Pancreas (tissue), 10 donors: ENCODE results near the gene P2RY2. TPM values are rescaled to one million over a fixed set of nuclear protein-coding genes. Genes with fewer than 3 reads are reported as not detected.

Experiments
- ATAC-seq, 4 donors: fragments of 200-7000 bp; cut with Tn5 transposase; one replicate each; pipeline versions ENCODE4 v1.8.0 to v1.9.1; 2020; ENCODE audit warnings: mild to moderate bottlenecking in 4 of 4, moderate library complexity in 4 of 4
- DNase-seq, 6 donors: peaks; one replicate each; pipeline ENCODE4 v3.0.0-alpha.2; 2020
- FAIRE-seq: peaks from 2 replicates; lab custom pipeline; 2012; peaks lifted over from hg19 to GRCh38; lab: Jason Lieb, UNC
- H3K27ac ChIP-seq, 4 donors: fragments of 200-600 bp; sonication (generic); 1 replicate in 3 of 4; 2 replicates in 1 of 4; pipeline versions ENCODE4 v1.5.0 to v1.8.0; 2020
- H3K27me3 ChIP-seq, 4 donors: fragments of 200-600 bp; one replicate each; pipeline ENCODE4 v1.8.0; 2021
- H3K36me3 ChIP-seq, 3 donors: fragments of 200-600 bp; sonication (generic) in 1 of 3; one replicate each; pipeline versions ENCODE4 v1.5.0 to v1.8.0; 2020 to 2021
- H3K4me1 ChIP-seq, 3 donors: fragments of 200-600 bp; one replicate each; pipeline ENCODE4 v1.8.0; 2021
- H3K4me3 ChIP-seq, 4 donors: fragments of 200-600 bp; sonication (generic) in 2 of 4; one replicate each; pipeline versions ENCODE4 v1.5.0 to v1.8.0; 2020 to 2021
- H3K9me3 ChIP-seq, 4 donors: fragments of 200-600 bp; one replicate each; pipeline ENCODE4 v1.8.0; 2021
- CTCF ChIP-seq, 4 donors: fragments of 200-600 bp; sonication (generic) in 3 of 4; IDR thresholded peaks; one replicate each; pipeline versions ENCODE4 v1.5.0 to v1.8.0; 2021; ENCODE audit warnings: antibody characterized with exemption in 4 of 4
- WGBS, 2 donors: extraction: QIAGEN DNeasy Blood & Tissue Kit; methylation state at CpG; one replicate each; pipeline ENCODE4 v1.1.7; 2013; 5-methylcytosine and 5-hydroxymethylcytosine counted together
- intact Hi-C, 3 donors: fragments of 100-400 bp; cut with DNase I; formaldehyde crosslinking; loops; one replicate each; pipeline versions ENCODE4 v1.11.1 to v1.14.2; 2022
- polyA plus RNA-seq, 2 donors: library from polyadenylated mRNA; stranded (reverse); fragments of 200-250 nt; gene quantifications; one replicate each; pipeline ENCODE4 v1.2.3, GENCODE V29; 2013
- total RNA-seq, 6 donors: library from RNA; stranded (reverse); fragmentation: NEBNext Ultra II Directional in 4 of 6; extraction: Animal tissue kit (Norgen Biotek cat#: 25700) in 4 of 6; gene quantifications; one replicate each; pipeline versions ENCODE4 v1.2.1 to v1.2.4, GENCODE V29; 2021 to 2023
- donor health status: healthy with polysubstance abuse.
- donor health status: DM: no; HTN: no; CAD: no; lungs with moderate emphysema.
- donor health status: DM: no; HTN: no; CAD: no.
- donor health status: control.
- donor health status: control.
- donor health status: Bipolar disorder and iron deficiency.
- donor health status: DM: yes; HTN: yes; CAD: no.
- donor health status: DM: no; HTN: no; CAD: no.
- donor health status: DM: no; HTN: no; CAD: no.
- donor health status: DM: yes; HTN: yes; CAD: no.

Gene P2RY2
- total and polyA plus RNA-seq, 8 donors, result 0.24 to 2.0 (median 0.47) TPM

GRCh38 chr11:73213196-73214143, 4.6 kb upstream of the P2RY2 start:
- no peak for ATAC-seq
- peak in 1 of 6 donors; percentile 49 for DNase-seq
- WGBS, 2 donors, result 80% methylated on average over 8 of the region's 8 CpGs
- Histone ChIP-seq H3K4me1 (peaks cover 0 to 11% (median 0%) of the 10 kb centered on the region in 3 donors), H3K4me3 (no peak overlapping the region), H3K36me3 (no peaks in the 10 kb centered on the region), H3K27me3 (no peaks in the 10 kb centered on the region), H3K27ac (no peak overlapping the region), H3K9me3 (no peaks in the 10 kb centered on the region)
- intact Hi-C loops, result no loop called here
- no peak for TF ChIP-seq CTCF (IDR thresholded peaks at IDR 0.05)
- no peak for FAIRE-seq

- H3K9me3 ChIP-seq, result no peaks in the 10 kb centered on the region
- TF ChIP-seq CTCF (IDR thresholded peaks at IDR 0.05), result no peak
- ATAC-seq (no peak), DNase-seq (peak in 1 of 6 donors; percentile 35), FAIRE-seq (no peak)
- intact Hi-C loops, result no loop called here
- no peaks in the 10 kb centered on the region for H3K27me3 ChIP-seq
- H3K27ac ChIP-seq, result no peak overlapping the region
- 86 to 93% methylated on average over 5 of the region's 5 CpGs for WGBS, 2 donors
- H3K36me3 ChIP-seq, result no peaks in the 10 kb centered on the region
- H3K4me1 ChIP-seq, result peaks cover 0 to 15% (median 0%) of the 10 kb centered on the region in 3 donors
- no peak overlapping the region for H3K4me3 ChIP-seq
These were observed 2.6 kb upstream of the P2RY2 start for GRCh38 chr11:73215191-73216134.

- no peak for FAIRE-seq
- no peak for TF ChIP-seq CTCF (IDR thresholded peaks at IDR 0.05)
- DNase-seq, result no peak
- ATAC-seq, result no peak
- Histone ChIP-seq H3K27me3 (no peaks in the 10 kb centered on the region), H3K4me3 (no peak overlapping the region), H3K27ac (no peak overlapping the region), H3K9me3 (no peaks in the 10 kb centered on the region), H3K4me1 (peaks cover 0 to 15% (median 0%) of the 10 kb centered on the region in 3 donors), H3K36me3 (no peaks in the 10 kb centered on the region)
- 91% methylated on average over 2 of the region's 2 CpGs for WGBS, 2 donors
- intact Hi-C loops, result no loop called here
These were observed 1.6 kb upstream of the P2RY2 start for GRCh38 chr11:73216465-73216864.

GRCh38 chr11:73217131-73217809, 811 bp upstream of the P2RY2 start:
- H3K27ac ChIP-seq, result peak overlapping the region in 2 of 4 donors; percentile 12 to 33
- FAIRE-seq (no peak), ATAC-seq (peak; percentile 18 to 44 (median 34)), DNase-seq (peak in 4 of 6 donors; percentile 41 to 64 (median 52))
- peak overlapping the region in 3 of 4 donors; percentile 41 to 51 (median 44) for H3K4me3 ChIP-seq
- H3K4me1 ChIP-seq, result peaks cover 0 to 15% (median 0%) of the 10 kb centered on the region in 3 donors
- intact Hi-C loops, result no loop called here
- no peaks in the 10 kb centered on the region for H3K9me3 ChIP-seq
- TF ChIP-seq CTCF (IDR thresholded peaks at IDR 0.05), result no peak
- no peaks in the 10 kb centered on the region for H3K36me3 ChIP-seq
- WGBS, 2 donors, result 50 to 63% methylated on average over 15 of the region's 15 CpGs
- H3K27me3 ChIP-seq, result no peaks in the 10 kb centered on the region
